Caco-2 (cell line): ENCODE results near the gene HIPK2. TPM values are rescaled to one million over a fixed set of nuclear protein-coding genes. Genes with fewer than 3 reads are reported as not detected.
A peak's percentile ranks its signal among the peaks of the same experiment; 100 is the strongest.

Experiments
- BruUV-seq: library from RNA; stranded (reverse); fragments of 400-500 nt; replicated peaks from 2 replicates; lab custom pipeline; 2021; lab: Mats Ljungman, UMichigan
- CTCF ChIA-PET: fragments of 300-600 bp; sonication (Branson Sonifier 250); formaldehyde crosslinking; loops from one replicate; lab custom pipeline; 2022; ENCODE audit warnings: antibody characterized with exemption; lab: Charles Lee
- POLR2A ChIA-PET: fragments of 300-600 bp; sonication (Branson Sonifier 250); formaldehyde crosslinking; loops from one replicate; lab custom pipeline; 2022; ENCODE audit warnings: antibody characterized with exemption; lab: Charles Lee
- DNase-seq, 2 experiments: peaks; one replicate each; pipeline versions ENCODE4 v3.0.0 to v3.0.0-alpha.2; 2020 to 2022
- H3K27me3 ChIP-seq: replicated peaks from 2 replicates; pipeline ENCODE4 v1.6.0; 2011; ENCODE audit warnings: low read length; ENCODE audit not compliant: control insufficient read depth, insufficient read depth
- H3K36me3 ChIP-seq: 2 replicates; pipeline ENCODE4 v1.5.1; 2011; ENCODE audit warnings: low read length; ENCODE audit not compliant: control insufficient read depth, insufficient read depth
- H3K4me1 ChIP-seq: fragments of 250-450 bp; sonication (Bioruptor Pico); 2 replicates; pipeline ENCODE4 v1.5.1; 2020; ENCODE audit warnings: mild to moderate bottlenecking
- H3K4me3 ChIP-seq: 2 replicates; pipeline ENCODE4 v1.5.1; 2011; ENCODE audit warnings: low read depth, mild to moderate bottlenecking, control low read depth, low read length
- H3K9me3 ChIP-seq: fragments of 250-450 bp; sonication (Bioruptor Pico); 2 replicates; pipeline ENCODE4 v1.5.1; 2020; ENCODE audit warnings: mild to moderate bottlenecking, moderate library complexity
- H3K27ac Mint-ChIP-seq: one replicate; pipeline ENCODE4 v1.8.0; 2022; ENCODE audit warnings: mixed read lengths; ENCODE audit not compliant: unreplicated experiment
- H3K27me3 Mint-ChIP-seq: one replicate; pipeline ENCODE4 v1.8.0; 2022; ENCODE audit warnings: mixed read lengths; ENCODE audit not compliant: insufficient read depth, unreplicated experiment
- H3K36me3 Mint-ChIP-seq: one replicate; pipeline ENCODE4 v1.8.0; 2022; ENCODE audit warnings: mild to moderate bottlenecking, mixed read lengths; ENCODE audit not compliant: insufficient read depth, unreplicated experiment
- H3K4me1 Mint-ChIP-seq: one replicate; pipeline ENCODE4 v1.8.0; 2022; ENCODE audit warnings: low read depth, mixed read lengths; ENCODE audit not compliant: unreplicated experiment
- H3K4me3 Mint-ChIP-seq: one replicate; pipeline ENCODE4 v1.8.0; 2022; ENCODE audit warnings: mild to moderate bottlenecking, moderate library complexity, mixed read lengths; ENCODE audit not compliant: unreplicated experiment
- H3K9me3 Mint-ChIP-seq: one replicate; pipeline ENCODE4 v1.8.0; 2022; ENCODE audit warnings: mixed read lengths; ENCODE audit not compliant: unreplicated experiment
- intact Hi-C: fragments of 100-400 bp; cut with micrococcal nuclease; formaldehyde crosslinking; loops from one replicate; pipeline ENCODE4 v1.10.0; 2022; ENCODE audit not compliant: unreplicated experiment
- total RNA-seq: library from RNA; stranded (reverse); gene quantifications from 2 replicates; pipeline ENCODE4 v1.2.3, GENCODE V29; 2022
- TF ChIP-seq, protein P1 (sequence below), 2 experiments: fragments of 200-600 bp in 1 of 2; IDR thresholded peaks; 1 replicate in 1 of 2; 2 replicates in 1 of 2; pipeline versions ENCODE4 v1.5.1 to v1.8.0; 2011 to 2022; ENCODE audit warnings: antibody characterized with exemption in 1 of 2, control low read depth in 1 of 2, inconsistent platforms in 1 of 2, low read depth in 1 of 2, low read length in 1 of 2, mild to moderate bottlenecking in 1 of 2, moderate library complexity in 1 of 2; ENCODE audit not compliant: insufficient read depth in 1 of 2, severe bottlenecking in 1 of 2, unreplicated experiment in 1 of 2

The HIPK2 gene
- total RNA-seq, 1 experiment from 2014 or later = 42.8 TPM

GRCh38 chr7:139640681-139641080 lies 137.1 kb downstream of the HIPK2 start:
- no peak for DNase-seq
- Mint-ChIP-seq H3K4me1 (peaks cover 37% of the 10 kb centered on the region), H3K4me3 (no peak overlapping the region), H3K36me3 (peaks cover 16% of the 10 kb centered on the region), H3K27ac (no peak overlapping the region), H3K27me3 (no peaks in the 10 kb centered on the region), H3K9me3 (no peaks in the 10 kb centered on the region)
- POLR2A ChIA-PET = no interaction called here
- Histone ChIP-seq H3K4me3 (no peak overlapping the region), H3K9me3 (no peaks in the 10 kb centered on the region), H3K36me3 (no peaks in the 10 kb centered on the region; the same call in none of the 2 replicates), H3K4me1 (peaks cover 26% of the 10 kb centered on the region; the same call in 1 of the 2 replicates), H3K27me3 (no peaks in the 10 kb centered on the region)
- no TSS peak for BruUV-seq
- CTCF ChIA-PET = no interaction called here
- intact Hi-C loops = loop anchor here (10.0 kb wide), 1 partner anchor 104 kb away; no protein-coding TSS in a partner anchor
- TF ChIP-seq, protein P1, sequence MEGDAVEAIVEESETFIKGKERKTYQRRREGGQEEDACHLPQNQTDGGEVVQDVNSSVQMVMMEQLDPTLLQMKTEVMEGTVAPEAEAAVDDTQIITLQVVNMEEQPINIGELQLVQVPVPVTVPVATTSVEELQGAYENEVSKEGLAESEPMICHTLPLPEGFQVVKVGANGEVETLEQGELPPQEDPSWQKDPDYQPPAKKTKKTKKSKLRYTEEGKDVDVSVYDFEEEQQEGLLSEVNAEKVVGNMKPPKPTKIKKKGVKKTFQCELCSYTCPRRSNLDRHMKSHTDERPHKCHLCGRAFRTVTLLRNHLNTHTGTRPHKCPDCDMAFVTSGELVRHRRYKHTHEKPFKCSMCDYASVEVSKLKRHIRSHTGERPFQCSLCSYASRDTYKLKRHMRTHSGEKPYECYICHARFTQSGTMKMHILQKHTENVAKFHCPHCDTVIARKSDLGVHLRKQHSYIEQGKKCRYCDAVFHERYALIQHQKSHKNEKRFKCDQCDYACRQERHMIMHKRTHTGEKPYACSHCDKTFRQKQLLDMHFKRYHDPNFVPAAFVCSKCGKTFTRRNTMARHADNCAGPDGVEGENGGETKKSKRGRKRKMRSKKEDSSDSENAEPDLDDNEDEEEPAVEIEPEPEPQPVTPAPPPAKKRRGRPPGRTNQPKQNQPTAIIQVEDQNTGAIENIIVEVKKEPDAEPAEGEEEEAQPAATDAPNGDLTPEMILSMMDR (IDR thresholded peaks at IDR 0.05; ENCODE audit: insufficient read depth in 1 of 2, low read depth in 1 of 2, low read length in 1 of 2, severe bottlenecking in 1 of 2, unreplicated experiment in 1 of 2) = no peak

GRCh38 chr7:139639563-139639962 lies 138.2 kb downstream of the HIPK2 start:
- Histone ChIP-seq H3K4me1 (peaks cover 23% of the 10 kb centered on the region; the same call in 1 of the 2 replicates), H3K36me3 (no peaks in the 10 kb centered on the region; the same call in none of the 2 replicates), H3K4me3 (no peak overlapping the region), H3K9me3 (no peaks in the 10 kb centered on the region), H3K27me3 (no peaks in the 10 kb centered on the region)
- Mint-ChIP-seq H3K9me3 (no peaks in the 10 kb centered on the region), H3K4me1 (peaks cover 31% of the 10 kb centered on the region), H3K36me3 (peaks cover 16% of the 10 kb centered on the region), H3K27me3 (no peaks in the 10 kb centered on the region), H3K27ac (no peak overlapping the region), H3K4me3 (no peak overlapping the region)
- ChIA-PET CTCF (no interaction called here), POLR2A (no interaction called here)
- intact Hi-C loops = no loop called here
- DNase-seq = no peak
- TF ChIP-seq, protein P1 (IDR thresholded peaks at IDR 0.05; ENCODE audit: insufficient read depth in 1 of 2, low read depth in 1 of 2, low read length in 1 of 2, severe bottlenecking in 1 of 2, unreplicated experiment in 1 of 2) = no peak
- no TSS peak for BruUV-seq

- BruUV-seq = no TSS peak
- Mint-ChIP-seq H3K9me3 (no peaks in the 10 kb centered on the region), H3K4me1 (no peaks in the 10 kb centered on the region), H3K27ac (peak overlapping the region; percentile 3), H3K27me3 (no peaks in the 10 kb centered on the region), H3K36me3 (peaks cover 12% of the 10 kb centered on the region), H3K4me3 (no peak overlapping the region)
- no peaks in the 10 kb centered on the region for H3K9me3 ChIP-seq
- H3K27me3 ChIP-seq = no peaks in the 10 kb centered on the region
- intact Hi-C loops = no loop called here
- H3K36me3 ChIP-seq = no peaks in the 10 kb centered on the region; the same call in none of the 2 replicates
- ChIA-PET POLR2A (no interaction called here), CTCF (no interaction called here)
- no peak for DNase-seq
- no peak overlapping the region for H3K4me3 ChIP-seq
- H3K4me1 ChIP-seq = no peaks in the 10 kb centered on the region
- TF ChIP-seq, protein P1 (IDR thresholded peaks at IDR 0.05; ENCODE audit: insufficient read depth in 1 of 2, low read depth in 1 of 2, low read length in 1 of 2, severe bottlenecking in 1 of 2, unreplicated experiment in 1 of 2) = no peak
Measured at GRCh38 chr7:139635526-139636302, 142.1 kb downstream of the HIPK2 start.
